ENCODE results near the gene ELOVL4. TPM values are rescaled to one million over a fixed set of nuclear protein-coding genes. Genes with fewer than 3 reads are reported as not detected.

The ELOVL4 gene
- total RNA-seq, 1 experiment from 2014 or later, result 8.5 TPM

GRCh38 chr6:79869184-79869583 is 78.2 kb downstream of the ELOVL4 start (continued):
- TF ChIP-seq ARID4B (CRISPR knock-in tag; IDR thresholded peaks at IDR 0.05; ENCODE audit: borderline replicate concordance), result no peak

- peak; percentile 66 for ATAC-seq
- Mint-ChIP-seq H3K4me3 (peak overlapping the region; percentile 34; the same call in 1 of the 2 replicates), H3K9me3 (no peaks in the 10 kb centered on the region), H3K36me3 (no peaks in the 10 kb centered on the region), H3K27ac (peak overlapping the region; percentile 16; the same call in 1 of the 2 replicates), H3K27me3 (ENCODE audit: low read depth) (no peaks in the 10 kb centered on the region; the same call in 1 of the 2 replicates), H3K4me1 (peaks cover 25% of the 10 kb centered on the region)
- ChIA-PET CTCF (interaction anchor here (0.5 to 3.1 kb wide), 39 partner anchors 9 to 655 kb away, joined by 3 to 59 read pairs (median 4); partner anchors contain the start of genes BCKDHB and ELOVL4), POLR2A (interaction anchor here (0.7 to 1.0 kb wide), 2 partner anchors 78 to 174 kb away, joined by 3 read pairs; no protein-coding TSS in a partner anchor)
- TF ChIP-seq FOXP1 (CRISPR knock-in tag; IDR thresholded peaks at IDR 0.05; ENCODE audit: borderline replicate concordance), result no peak
- peak; percentile 28; the same call in 1 of the 2 replicates for TF ChIP-seq CTCF (IDR thresholded peaks at IDR 0.05)
- no peak for DNase-seq (ENCODE audit: low spot score)
These were observed 79.1 kb downstream of the ELOVL4 start for GRCh38 chr6:79868098-79868722.

Other genes starting within 250 kb of the ELOVL4 start
- gene TTK, start 57.1 kb upstream of the ELOVL4 start, total RNA-seq (2021), result 47.2 to 51.0 TPM (median 49.4 TPM) in 3 replicates
- gene BCKDHB, start 159.1 kb upstream of the ELOVL4 start, total RNA-seq (2021), result 24.3 to 30.0 TPM (median 27.5 TPM) in 3 replicates

Measured in WTC11 (cell line).